ENCODE data around the gene PPFIBP2.

PPFIBP2 gene

GRCh38 chr11:7522121-7522520 lies 8.3 kb downstream of the PPFIBP2 start:
- H3K27me3 ChIP-seq (ENCODE audit: insufficient read depth, low read length) = no peaks in the 10 kb centered on the region
- peaks cover 64% of the 10 kb centered on the region for H3K4me1 ChIP-seq (ENCODE audit: insufficient read depth, low read length, severe bottlenecking)
- H3K9ac ChIP-seq (ENCODE audit: low read length) = no peak overlapping the region
- H3K4me3 ChIP-seq (ENCODE audit: low read depth, low read length, poor library complexity, severe bottlenecking) = no peak overlapping the region
- TF ChIP-seq EZH2 (IDR thresholded peaks at IDR 0.05; ENCODE audit: borderline replicate concordance, low read length) (no peak), CTCF (IDR thresholded peaks at IDR 0.05; ENCODE audit: low read length) (no peak)
- no peaks in the 10 kb centered on the region for H3K79me2 ChIP-seq (ENCODE audit: insufficient read depth, low read length)
- H3K36me3 ChIP-seq (ENCODE audit: insufficient read depth, low read length) = no peaks in the 10 kb centered on the region
- H2AFZ ChIP-seq (ENCODE audit: low read length) = no peak overlapping the region
- H4K20me1 ChIP-seq (ENCODE audit: insufficient read depth, low read length) = no peaks in the 10 kb centered on the region
- no peak overlapping the region for H3K4me2 ChIP-seq (ENCODE audit: low read length)
- no peaks in the 10 kb centered on the region for H3K9me2 ChIP-seq (ENCODE audit: low read depth, low read length)
- peaks cover 6% of the 10 kb centered on the region; the same call in 1 of the 2 replicates for H3F3A ChIP-seq (ENCODE audit: insufficient read depth, low read length)
- no peaks in the 10 kb centered on the region for H3K9me3 ChIP-seq (ENCODE audit: low read length)
- H3K27ac ChIP-seq (ENCODE audit: low read depth, low read length, poor library complexity, severe bottlenecking) = no peak overlapping the region

GRCh38 chr11:7522546-7522945 lies 8.7 kb downstream of the PPFIBP2 start:
- Histone ChIP-seq H3K4me1 (ENCODE audit: insufficient read depth, low read length, severe bottlenecking) (peaks cover 63% of the 10 kb centered on the region), H3K9ac (ENCODE audit: low read length) (no peak overlapping the region), H3K4me3 (ENCODE audit: low read depth, low read length, poor library complexity, severe bottlenecking) (no peak overlapping the region), H2AFZ (ENCODE audit: low read length) (no peak overlapping the region), H3K79me2 (ENCODE audit: insufficient read depth, low read length) (no peaks in the 10 kb centered on the region), H3K27ac (ENCODE audit: low read depth, low read length, poor library complexity, severe bottlenecking) (no peak overlapping the region), H3K27me3 (ENCODE audit: insufficient read depth, low read length) (no peaks in the 10 kb centered on the region), H3F3A (ENCODE audit: insufficient read depth, low read length) (peaks cover 6% of the 10 kb centered on the region; the same call in 1 of the 2 replicates), H3K9me3 (ENCODE audit: low read length) (no peaks in the 10 kb centered on the region), H3K4me2 (ENCODE audit: low read length) (no peak overlapping the region), H3K36me3 (ENCODE audit: insufficient read depth, low read length) (no peaks in the 10 kb centered on the region), H4K20me1 (ENCODE audit: insufficient read depth, low read length) (no peaks in the 10 kb centered on the region), H3K9me2 (ENCODE audit: low read depth, low read length) (no peaks in the 10 kb centered on the region)
- TF ChIP-seq EZH2 (IDR thresholded peaks at IDR 0.05; ENCODE audit: borderline replicate concordance, low read length) (no peak), CTCF (IDR thresholded peaks at IDR 0.05; ENCODE audit: low read length) (no peak)

GRCh38 chr11:7523416-7524210 lies 9.8 kb downstream of the PPFIBP2 start:
- TF ChIP-seq CTCF (IDR thresholded peaks at IDR 0.05; ENCODE audit: low read length) = no peak
- TF ChIP-seq EZH2 (IDR thresholded peaks at IDR 0.05; ENCODE audit: borderline replicate concordance, low read length) = no peak
- Histone ChIP-seq H3K79me2 (ENCODE audit: insufficient read depth, low read length) (no peaks in the 10 kb centered on the region), H3K9me2 (ENCODE audit: low read depth, low read length) (no peaks in the 10 kb centered on the region), H3K9me3 (ENCODE audit: low read length) (no peaks in the 10 kb centered on the region), H3K4me1 (ENCODE audit: insufficient read depth, low read length, severe bottlenecking) (peaks cover 70% of the 10 kb centered on the region), H3K9ac (ENCODE audit: low read length) (no peak overlapping the region), H3K4me2 (ENCODE audit: low read length) (no peak overlapping the region), H3K27me3 (ENCODE audit: insufficient read depth, low read length) (no peaks in the 10 kb centered on the region), H4K20me1 (ENCODE audit: insufficient read depth, low read length) (no peaks in the 10 kb centered on the region), H3K4me3 (ENCODE audit: low read depth, low read length, poor library complexity, severe bottlenecking) (no peak overlapping the region), H3F3A (ENCODE audit: insufficient read depth, low read length) (peaks cover 6% of the 10 kb centered on the region; the same call in 1 of the 2 replicates), H3K27ac (ENCODE audit: low read depth, low read length, poor library complexity, severe bottlenecking) (no peak overlapping the region), H3K36me3 (ENCODE audit: insufficient read depth, low read length) (no peaks in the 10 kb centered on the region), H2AFZ (ENCODE audit: low read length) (no peak overlapping the region)
